ENCODE data around the gene GREM1. TPM values are rescaled to one million over a fixed set of nuclear protein-coding genes. Genes with fewer than 3 reads are reported as not detected.

GREM1 gene
- total and polyA plus RNA-seq, 9 of the 15 experiments (the other 6 are each of a cell fraction or from before 2014, with no cell fraction given), result 0.01 to 0.20 (median 0.06) TPM; not detected in 6

DNA sequence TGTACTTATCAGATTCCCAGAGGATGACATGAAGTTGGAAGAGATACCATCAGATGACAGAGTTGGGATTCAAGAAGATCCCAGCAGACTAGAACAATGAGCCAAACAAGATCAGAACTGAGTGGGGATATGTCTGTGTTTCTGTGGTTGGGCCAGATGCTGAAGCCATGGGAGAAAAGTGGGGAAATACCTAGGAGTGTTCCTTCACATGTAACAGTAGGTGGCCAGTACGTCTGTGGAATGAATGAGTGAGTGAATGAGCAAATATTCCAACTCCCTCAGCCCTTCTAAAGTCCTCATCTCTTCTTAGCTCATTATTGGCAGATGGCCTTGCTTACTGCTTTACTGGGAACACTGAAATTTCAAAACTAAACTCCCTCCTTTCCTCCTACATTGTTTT is 32.2 kb upstream of the GREM1 start (continued):
- TF ChIP-seq, protein P1, sequence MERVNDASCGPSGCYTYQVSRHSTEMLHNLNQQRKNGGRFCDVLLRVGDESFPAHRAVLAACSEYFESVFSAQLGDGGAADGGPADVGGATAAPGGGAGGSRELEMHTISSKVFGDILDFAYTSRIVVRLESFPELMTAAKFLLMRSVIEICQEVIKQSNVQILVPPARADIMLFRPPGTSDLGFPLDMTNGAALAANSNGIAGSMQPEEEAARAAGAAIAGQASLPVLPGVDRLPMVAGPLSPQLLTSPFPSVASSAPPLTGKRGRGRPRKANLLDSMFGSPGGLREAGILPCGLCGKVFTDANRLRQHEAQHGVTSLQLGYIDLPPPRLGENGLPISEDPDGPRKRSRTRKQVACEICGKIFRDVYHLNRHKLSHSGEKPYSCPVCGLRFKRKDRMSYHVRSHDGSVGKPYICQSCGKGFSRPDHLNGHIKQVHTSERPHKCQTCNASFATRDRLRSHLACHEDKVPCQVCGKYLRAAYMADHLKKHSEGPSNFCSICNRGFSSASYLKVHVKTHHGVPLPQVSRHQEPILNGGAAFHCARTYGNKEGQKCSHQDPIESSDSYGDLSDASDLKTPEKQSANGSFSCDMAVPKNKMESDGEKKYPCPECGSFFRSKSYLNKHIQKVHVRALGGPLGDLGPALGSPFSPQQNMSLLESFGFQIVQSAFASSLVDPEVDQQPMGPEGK (CRISPR knock-in tag; IDR thresholded peaks at IDR 0.05; ENCODE audit: borderline replicate concordance), result no peak
- TF ChIP-seq ZNF232 (CRISPR knock-in tag; IDR thresholded peaks at IDR 0.05) (no peak), ZNF263 (CRISPR knock-in tag; IDR thresholded peaks at IDR 0.05; ENCODE audit: borderline replicate concordance) (no peak), SUPT5H (IDR thresholded peaks at IDR 0.05) (no peak)

DNA sequence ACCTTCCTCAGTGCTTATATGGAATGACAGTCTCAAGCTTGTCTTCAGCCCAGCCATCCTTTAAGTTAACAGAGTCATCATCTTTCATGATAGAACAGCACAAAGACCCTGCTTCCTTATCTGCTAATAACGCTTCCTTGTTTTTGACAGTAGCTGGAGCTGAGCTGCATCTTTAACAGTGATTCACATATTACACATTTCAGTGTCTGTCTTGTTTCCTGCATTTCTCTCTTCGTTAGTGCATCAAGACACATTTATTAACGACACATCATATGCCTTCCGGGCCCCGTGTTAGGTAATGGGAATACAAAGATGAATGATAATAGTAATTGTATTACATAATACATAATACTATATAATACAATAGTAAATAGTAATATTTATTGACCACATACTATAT is 30.2 kb upstream of the GREM1 start:
- no peaks in the 10 kb centered on the region for H3K9me1 ChIP-seq (ENCODE audit: control insufficient read depth, insufficient read depth, low read length)
- ATAC-seq (no peak), DNase-seq (ENCODE audit: extremely low read depth in 1 of 4, low spot score in 3 of 4) (no peak), FAIRE-seq (no peak)
- no peaks in the 10 kb centered on the region for H3K4me1 ChIP-seq (replicated peaks in 1 of 2; ENCODE audit: control insufficient read depth in 2 of 2, insufficient read depth in 2 of 2, low read length in 2 of 2)
- intact Hi-C loops (cut with micrococcal nuclease) (no loop called here), in situ Hi-C loops (cut with MboI) (no loop called here)
- ChIA-PET POLR2A (no interaction called here), CTCF (ENCODE audit: low intra/inter-chr PET ratio) (no interaction called here)
- H4K20me1 ChIP-seq (replicated peaks; ENCODE audit: control insufficient read depth, insufficient read depth, low read length), result no peaks in the 10 kb centered on the region
- peaks cover 20 to 21% of the 10 kb centered on the region in 2 experiments; a peak in 4 of 5 replicates for H3K27me3 ChIP-seq (ENCODE audit: control insufficient read depth in 2 of 2, insufficient read depth in 2 of 2, low read length in 2 of 2)
- no peak overlapping the region for H3K4me2 ChIP-seq (ENCODE audit: insufficient read depth, low read length)
- H3K4me3 ChIP-seq, result no peak overlapping the region
- H3K27ac ChIP-seq (ENCODE audit: extremely low read depth, low read depth, low read length), result no peak overlapping the region
- no TSS peak for BruUV-seq (replicated peaks)
- H2AFZ ChIP-seq (ENCODE audit: low read depth, low read length), result no peak overlapping the region
- no peaks in the 10 kb centered on the region for H3K36me3 ChIP-seq (ENCODE audit: control insufficient read depth, insufficient read depth, low read length)
- WGBS (ENCODE audit: insufficient coverage, low coverage, missing lambda C conversion rate), result 2% methylated on average over 5 of the region's 5 CpGs
- H3K9me3 ChIP-seq (replicated peaks; ENCODE audit: control insufficient read depth, insufficient read depth, low read depth, low read length), result no peaks in the 10 kb centered on the region
- no peak overlapping the region for H3K9ac ChIP-seq (ENCODE audit: insufficient read depth in 1 of 2, low read depth in 2 of 2, low read length in 2 of 2)
- no peaks in the 10 kb centered on the region for H3K79me2 ChIP-seq (ENCODE audit: control insufficient read depth, insufficient read depth, low read length)
- no peak for TF ChIP-seq ESRRB (CRISPR knock-in tag; IDR thresholded peaks at IDR 0.05; ENCODE audit: borderline replicate concordance)
- TF ChIP-seq, protein P2, sequence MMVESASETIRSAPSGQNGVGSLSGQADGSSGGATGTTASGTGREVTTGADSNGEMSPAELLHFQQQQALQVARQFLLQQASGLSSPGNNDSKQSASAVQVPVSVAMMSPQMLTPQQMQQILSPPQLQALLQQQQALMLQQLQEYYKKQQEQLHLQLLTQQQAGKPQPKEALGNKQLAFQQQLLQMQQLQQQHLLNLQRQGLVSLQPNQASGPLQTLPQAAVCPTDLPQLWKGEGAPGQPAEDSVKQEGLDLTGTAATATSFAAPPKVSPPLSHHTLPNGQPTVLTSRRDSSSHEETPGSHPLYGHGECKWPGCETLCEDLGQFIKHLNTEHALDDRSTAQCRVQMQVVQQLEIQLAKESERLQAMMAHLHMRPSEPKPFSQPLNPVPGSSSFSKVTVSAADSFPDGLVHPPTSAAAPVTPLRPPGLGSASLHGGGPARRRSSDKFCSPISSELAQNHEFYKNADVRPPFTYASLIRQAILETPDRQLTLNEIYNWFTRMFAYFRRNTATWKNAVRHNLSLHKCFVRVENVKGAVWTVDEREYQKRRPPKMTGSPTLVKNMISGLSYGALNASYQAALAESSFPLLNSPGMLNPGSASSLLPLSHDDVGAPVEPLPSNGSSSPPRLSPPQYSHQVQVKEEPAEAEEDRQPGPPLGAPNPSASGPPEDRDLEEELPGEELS (CRISPR knock-in tag; IDR thresholded peaks at IDR 0.05; ENCODE audit: borderline replicate concordance), result no peak
- no peak for TF ChIP-seq PHB2 (IDR thresholded peaks at IDR 0.05; ENCODE audit: low read depth)
- no peak for TF ChIP-seq ZNF717 (CRISPR knock-in tag; IDR thresholded peaks at IDR 0.05)
- TF ChIP-seq FOXA3 (CRISPR knock-in tag; conservative IDR thresholded peaks at IDR 0.05 in 1 of 2, IDR thresholded peaks at IDR 0.05 in 1 of 2), result no peak
- TF ChIP-seq, protein P3, sequence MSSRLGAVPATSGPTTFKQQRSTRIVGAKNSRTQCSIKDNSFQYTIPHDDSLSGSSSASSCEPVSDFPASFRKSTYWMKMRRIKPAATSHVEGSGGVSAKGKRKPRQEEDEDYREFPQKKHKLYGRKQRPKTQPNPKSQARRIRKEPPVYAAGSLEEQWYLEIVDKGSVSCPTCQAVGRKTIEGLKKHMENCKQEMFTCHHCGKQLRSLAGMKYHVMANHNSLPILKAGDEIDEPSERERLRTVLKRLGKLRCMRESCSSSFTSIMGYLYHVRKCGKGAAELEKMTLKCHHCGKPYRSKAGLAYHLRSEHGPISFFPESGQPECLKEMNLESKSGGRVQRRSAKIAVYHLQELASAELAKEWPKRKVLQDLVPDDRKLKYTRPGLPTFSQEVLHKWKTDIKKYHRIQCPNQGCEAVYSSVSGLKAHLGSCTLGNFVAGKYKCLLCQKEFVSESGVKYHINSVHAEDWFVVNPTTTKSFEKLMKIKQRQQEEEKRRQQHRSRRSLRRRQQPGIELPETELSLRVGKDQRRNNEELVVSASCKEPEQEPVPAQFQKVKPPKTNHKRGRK (tag; IDR thresholded peaks at IDR 0.05), result no peak

Data from K562 (cell line).